H1 (cell line): ENCODE results near the gene SPPL2B. TPM values are rescaled to one million over a fixed set of nuclear protein-coding genes. Genes with fewer than 3 reads are reported as not detected.

ENCODE experiments used
- CTCF ChIA-PET: fragments of 300-600 bp; sonication (Branson Sonifier 250); formaldehyde crosslinking; loops from one replicate; lab custom pipeline; 2021; ENCODE audit not compliant: partially characterized antibody; lab: Charles Lee
- POLR2A ChIA-PET: fragments of 300-600 bp; sonication (Branson Sonifier 250); formaldehyde crosslinking; loops from one replicate; lab custom pipeline; 2021; ENCODE audit warnings: inconsistent platforms; ENCODE audit not compliant: partially characterized antibody; lab: Charles Lee
- DNase-seq, 2 experiments: peaks; one replicate each; pipeline versions ENCODE4 v3.0.0 to v3.0.0-alpha.2; 2010 to 2022; ENCODE audit warnings: low spot score in 2 of 2, low read depth in 1 of 2, mixed read lengths in 1 of 2
- FAIRE-seq: peaks from 2 replicates; lab custom pipeline; 2011; peaks lifted over from hg19 to GRCh38; lab: Jason Lieb, UNC
- H2AFZ ChIP-seq: 2 replicates; pipeline ENCODE4 v1.8.1; 2012; ENCODE audit warnings: low read length, inconsistent platforms
- H2AK5ac ChIP-seq: 2 replicates; pipeline ENCODE4 v1.6.1; 2013; ENCODE audit warnings: low read depth, low read length
- H2BK120ac ChIP-seq: replicated peaks from 2 replicates; pipeline ENCODE3; 2013; ENCODE audit warnings: low read depth, low read length, inconsistent platforms
- H2BK12ac ChIP-seq: 2 replicates; pipeline ENCODE4 v1.6.1; 2013; ENCODE audit warnings: low read depth, low read length
- H2BK15ac ChIP-seq: 2 replicates; pipeline ENCODE4 v1.6.1; 2013; ENCODE audit warnings: low read length
- H2BK20ac ChIP-seq: 2 replicates; pipeline ENCODE4 v1.6.1; 2013; ENCODE audit warnings: low read length
- H2BK5ac ChIP-seq: 2 replicates; pipeline ENCODE4 v1.6.1; 2013; ENCODE audit warnings: low read depth, low read length
- H3K14ac ChIP-seq: 2 replicates; pipeline ENCODE4 v1.6.1; 2013; ENCODE audit warnings: inconsistent platforms; ENCODE audit not compliant: insufficient read length
- H3K18ac ChIP-seq: 2 replicates; pipeline ENCODE4 v1.6.1; 2013; ENCODE audit warnings: low read length; ENCODE audit errors: extremely low read depth
- H3K23ac ChIP-seq: 2 replicates; pipeline ENCODE4 v1.6.1; 2013; ENCODE audit warnings: inconsistent platforms; ENCODE audit not compliant: insufficient read length
- H3K23me2 ChIP-seq: 2 replicates; pipeline ENCODE4 v1.6.1; 2013; ENCODE audit warnings: low read depth, low read length
- H3K27ac ChIP-seq: 2 replicates; pipeline ENCODE4 v1.6.1; 2011; ENCODE audit warnings: low read depth, low read length, inconsistent platforms
- H3K27me3 ChIP-seq, 4 experiments: replicated peaks in 1 of 4; 1 replicate in 1 of 4; 2 replicates in 3 of 4; pipeline versions ENCODE4 v1.6.1 to v1.8.1; 2011 to 2013; ENCODE audit warnings: low read length in 3 of 4, mild to moderate bottlenecking in 3 of 4, inconsistent platforms in 2 of 4, mixed read lengths in 2 of 4, moderate library complexity in 1 of 4; ENCODE audit not compliant: control insufficient read depth in 3 of 4, insufficient read depth in 3 of 4; ENCODE audit errors: extremely low read depth in 1 of 4
- H3K36me3 ChIP-seq, 4 experiments: 2 replicates each; pipeline versions ENCODE4 v1.6.1 to v1.8.1; 2011 to 2013; ENCODE audit warnings: mild to moderate bottlenecking in 4 of 4, low read length in 3 of 4, moderate library complexity in 2 of 4, control low read depth in 1 of 4, inconsistent platforms in 1 of 4; ENCODE audit not compliant: insufficient read depth in 4 of 4, control insufficient read depth in 2 of 4
- H3K4ac ChIP-seq: replicated peaks from 2 replicates; pipeline ENCODE3; 2013; ENCODE audit warnings: low read length, low read depth, mixed read lengths, inconsistent platforms; ENCODE audit not compliant: insufficient read length
- H3K4me1 ChIP-seq, 4 experiments: replicated peaks in 1 of 4; 1 replicate in 1 of 4; 2 replicates in 3 of 4; pipeline versions ENCODE4 v1.6.1 to v1.8.1; 2011 to 2013; ENCODE audit warnings: low read length in 3 of 4, inconsistent platforms in 2 of 4, mixed read lengths in 1 of 4; ENCODE audit not compliant: insufficient read depth in 4 of 4, control insufficient read depth in 3 of 4
- H3K4me2 ChIP-seq, 2 experiments: 2 replicates each; pipeline versions ENCODE4 v1.6.1 to v1.8.1; 2011 to 2013; ENCODE audit warnings: low read depth in 2 of 2, low read length in 2 of 2, control low read depth in 1 of 2, inconsistent platforms in 1 of 2, mild to moderate bottlenecking in 1 of 2; ENCODE audit not compliant: insufficient read depth in 1 of 2
- H3K4me3 ChIP-seq, 4 experiments: fragments of 200-600, 300-600 bp in 1 of 4; sonication (generic), shearing (Covaris generic), sonication (Bioruptor Twin) in 1 of 4; 2 replicates each; pipeline versions ENCODE4 v1.5.1 to v1.8.1; 2011 to 2016; ENCODE audit warnings: low read length in 4 of 4, low read depth in 3 of 4, control low read depth in 2 of 4, inconsistent platforms in 2 of 4, mild to moderate bottlenecking in 2 of 4, mixed read lengths in 1 of 4, moderate library complexity in 1 of 4; ENCODE audit not compliant: insufficient read depth in 2 of 4; ENCODE audit errors: extremely low read depth in 1 of 4
- H3K56ac ChIP-seq: replicated peaks from 2 replicates; pipeline ENCODE3; 2013; ENCODE audit warnings: low read depth, mild to moderate bottlenecking, mixed read lengths, low read length, inconsistent platforms; ENCODE audit not compliant: insufficient read length
- H3K79me1 ChIP-seq: 2 replicates; pipeline ENCODE4 v1.6.1; 2013; ENCODE audit warnings: low read depth, low read length, control low read depth
- H3K79me2 ChIP-seq, 2 experiments: 2 replicates each; pipeline versions ENCODE4 v1.6.1 to v1.8.1; 2012 to 2013; ENCODE audit warnings: low read length in 2 of 2, mild to moderate bottlenecking in 2 of 2, inconsistent platforms in 1 of 2; ENCODE audit not compliant: insufficient read depth in 2 of 2, control insufficient read depth in 1 of 2
- H3K9ac ChIP-seq, 4 experiments: replicated peaks in 1 of 4; 1 replicate in 1 of 4; 2 replicates in 3 of 4; pipeline versions ENCODE4 v1.6.1 to v1.8.1; 2011 to 2013; ENCODE audit warnings: low read depth in 3 of 4, low read length in 3 of 4, control low read depth in 2 of 4, mild to moderate bottlenecking in 2 of 4, moderate library complexity in 2 of 4, inconsistent platforms in 1 of 4; ENCODE audit errors: extremely low read depth in 1 of 4
- H3K9me3 ChIP-seq, 2 experiments: 2 replicates each; pipeline versions ENCODE4 v1.6.1 to v1.8.1; 2012 to 2013; ENCODE audit warnings: mild to moderate bottlenecking in 2 of 2, moderate library complexity in 2 of 2, control low read depth in 1 of 2, inconsistent platforms in 1 of 2, low read depth in 1 of 2, low read length in 1 of 2, mixed read lengths in 1 of 2; ENCODE audit not compliant: insufficient read depth in 2 of 2
- H4K20me1 ChIP-seq, 2 experiments: replicated peaks in 1 of 2; 2 replicates each; pipeline versions ENCODE3 to v1.8.1; 2011 to 2013; ENCODE audit warnings: inconsistent platforms in 2 of 2, low read length in 2 of 2, mild to moderate bottlenecking in 1 of 2; ENCODE audit not compliant: insufficient read depth in 2 of 2, control insufficient read depth in 1 of 2
- H4K5ac ChIP-seq: 2 replicates; pipeline ENCODE4 v1.6.1; 2013; ENCODE audit warnings: low read length, low read depth, mixed read lengths, inconsistent platforms; ENCODE audit not compliant: insufficient read length
- H4K8ac ChIP-seq: 2 replicates; pipeline ENCODE4 v1.8.0; 2013; ENCODE audit warnings: mild to moderate bottlenecking, moderate library complexity, low read length, inconsistent platforms; ENCODE audit not compliant: insufficient read depth; ENCODE audit errors: extremely low read depth
- H4K91ac ChIP-seq: replicated peaks from 2 replicates; pipeline ENCODE3; 2013; ENCODE audit warnings: low read length, mixed read lengths, inconsistent platforms; ENCODE audit not compliant: insufficient read length
- CTBP2 ChIP-seq: IDR thresholded peaks from 2 replicates; pipeline ENCODE4 v1.7.0; 2011; ENCODE audit warnings: borderline replicate concordance, mild to moderate bottlenecking, moderate library complexity, mixed read lengths, low read length; ENCODE audit not compliant: insufficient read depth, insufficient read length
- RAD21 ChIP-seq, 2 experiments: IDR thresholded peaks in 1 of 2; conservative IDR thresholded peaks in 1 of 2; 2 replicates each; pipeline ENCODE4 v1.6.1; 2011; ENCODE audit warnings: low read depth in 2 of 2, low read length in 2 of 2, improper control_type of control experiment in 1 of 2, inconsistent platforms in 1 of 2, mild to moderate bottlenecking in 1 of 2, moderate library complexity in 1 of 2
- WGBS, 2 experiments: shearing (Covaris generic) in 1 of 2; methylation state at CpG; one replicate each; pipeline versions ENCODE4 v1.1.6 to v1.1.7; 2013 to 2015; ENCODE audit warnings: low lambda C conversion rate in 2 of 2, mixed read lengths in 2 of 2, inconsistent platforms in 1 of 2, low coverage in 1 of 2, missing lambda C conversion rate in 1 of 2; ENCODE audit not compliant: insufficient replicate concordance in 2 of 2, insufficient coverage in 1 of 2, insufficient read length in 1 of 2; ENCODE audit errors: extremely low coverage in 1 of 2, missing lambda C conversion rate in 1 of 2; 5-methylcytosine and 5-hydroxymethylcytosine counted together
- polyA plus RNA-seq, 7 experiments: library from polyadenylated mRNA; depleted of rRNA in 3 of 7; stranded (reverse) in 5 of 7; unstranded in 2 of 7; fragments of >200 nt in 5 of 7; fragments of 200-250 nt in 2 of 7; gene quantifications; 1 replicate in 5 of 7; 2 replicates in 1 of 7; 4 replicates in 1 of 7; pipeline versions ENCODE4 v1.2.1 to v1.2.3, GENCODE V29; 2011 to 2013; ENCODE audit warnings: missing spikeins in 2 of 7, mixed read lengths in 2 of 7
- total RNA-seq: library from RNA; stranded (reverse); fragmentation: NEBNext Ultra II Directional; extraction: Animal tissue kit (Norgen Biotek cat#: 25700); gene quantifications from 2 replicates; pipeline ENCODE4 v1.2.1, GENCODE V29; 2021

The SPPL2B gene
- total and polyA plus RNA-seq, 2 of the 8 experiments (the other 6 are each of a cell fraction or from before 2014, with no cell fraction given) = 34.8 to 55.7 TPM

DNA sequence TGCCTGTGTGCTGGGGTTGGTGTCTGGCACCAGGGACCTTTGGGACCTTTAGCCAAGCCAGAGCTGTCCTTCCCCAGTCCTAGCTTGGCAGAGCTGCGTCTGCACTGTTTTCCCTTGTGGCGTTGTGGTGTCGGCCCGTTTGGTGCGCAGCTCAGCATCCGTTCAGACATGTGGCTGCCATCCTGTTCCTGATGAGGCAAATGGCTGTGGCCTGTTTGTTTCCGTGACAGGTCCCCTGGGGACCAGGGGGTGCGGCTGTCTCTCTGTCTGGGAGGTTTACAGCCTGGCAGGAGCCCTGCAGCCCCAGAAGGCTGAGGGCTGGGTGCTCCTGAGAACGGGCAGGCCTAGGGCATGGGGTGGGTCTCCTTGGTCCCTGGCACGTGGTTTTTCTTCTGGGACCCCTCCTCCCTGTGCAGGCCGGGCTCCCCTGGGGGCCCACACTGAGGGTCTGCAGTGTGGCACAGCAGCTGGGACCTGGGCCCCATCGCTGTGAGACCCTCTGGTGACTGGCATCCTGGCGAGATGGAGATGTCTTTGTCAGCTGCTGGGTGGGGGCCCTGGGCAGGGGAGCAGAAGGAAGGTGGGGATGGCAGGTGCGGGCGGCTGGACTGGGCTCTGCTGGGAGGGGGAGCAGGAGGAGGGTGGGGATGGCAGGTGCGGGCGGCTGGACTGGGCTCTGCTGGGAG is 4.0 kb downstream of the SPPL2B start:
- Histone ChIP-seq H3K56ac (no peak overlapping the region), H3K9ac (no peak overlapping the region), H3K23me2 (peaks cover 13% of the 10 kb centered on the region; the same call in 1 of the 2 replicates), H3K4me2 (no peak overlapping the region), H2BK12ac (no peak overlapping the region), H3K14ac (no peak overlapping the region), H2BK120ac (no peak overlapping the region), H2BK5ac (no peak overlapping the region; the same call in 1 of the 2 replicates), H3K4ac (no peak overlapping the region), H3K4me3 (no peak overlapping the region), H3K36me3 (no peaks in the 10 kb centered on the region; a peak in 1 of 8 replicates), H4K20me1 (peaks cover 4 to 33% of the 10 kb centered on the region in 2 experiments), H2BK20ac (no peak overlapping the region), H2AK5ac (no peak overlapping the region), H3K18ac (no peak overlapping the region), H3K27me3 (no peaks in the 10 kb centered on the region), H4K91ac (no peak overlapping the region), H2BK15ac (no peak overlapping the region), H4K5ac (no peak overlapping the region), H3K27ac (no peak overlapping the region), H3K79me1 (peaks cover 35% of the 10 kb centered on the region), H2AFZ (no peak overlapping the region), H3K79me2 (peaks cover 14 to 68% of the 10 kb centered on the region in 2 experiments), H4K8ac (no peak overlapping the region), H3K4me1 (peaks cover 0 to 37% (median 16%) of the 10 kb centered on the region in 4 experiments; a peak in 6 of 7 replicates), H3K9me3 (peaks cover 0 to 5% of the 10 kb centered on the region in 2 experiments; a peak in 1 of 4 replicates), H3K23ac (no peak overlapping the region)
- 88% methylated on average over 13 of the region's 17 CpGs; no CpG with 5 or more reads in 1 of the 2 experiments for WGBS, 2 experiments
- CTCF ChIA-PET = interaction anchor here (0.7 to 6.3 kb wide), 9 partner anchors 10 to 66 kb away, joined by 3 to 27 read pairs (median 4); no protein-coding TSS in a partner anchor
- TF ChIP-seq CTBP2 (no peak), RAD21 (IDR thresholded peaks at IDR 0.05 in 1 of 2, conservative IDR thresholded peaks at IDR 0.05 in 1 of 2; ENCODE audit: low read depth in 2 of 2, low read length in 2 of 2) (no peak)
- DNase-seq (no peak), FAIRE-seq (no peak)
- POLR2A ChIA-PET = interaction anchor here (0.7 to 2.0 kb wide), 7 partner anchors 10 to 99 kb away, joined by 3 to 9 read pairs (median 3); no protein-coding TSS in a partner anchor
